Astrocyte (in vitro differentiated cells and primary cell): ENCODE measurements around the gene PVALB. TPM values are rescaled to one million over a fixed set of nuclear protein-coding genes. Genes with fewer than 3 reads are reported as not detected.

Experiments
- DNase-seq: peaks from one replicate; pipeline ENCODE4 v3.0.0-alpha.2; 2010; ENCODE audit warnings: low read depth
- FAIRE-seq: peaks from 2 replicates; lab custom pipeline; 2011; peaks lifted over from hg19 to GRCh38; lab: Jason Lieb, UNC
- H2AFZ ChIP-seq: 2 replicates; pipeline ENCODE4 v1.6.0; 2012; ENCODE audit warnings: low read depth, low read length, inconsistent platforms
- H3K27ac ChIP-seq: 2 replicates; pipeline ENCODE4 v1.5.1; 2011; ENCODE audit warnings: low read depth, low read length, inconsistent platforms
- H3K27me3 ChIP-seq: 2 replicates; pipeline ENCODE4 v1.6.0; 2011; ENCODE audit warnings: low read length, inconsistent platforms; ENCODE audit not compliant: insufficient read depth
- H3K36me3 ChIP-seq: 2 replicates; pipeline ENCODE4 v1.5.1; 2011; ENCODE audit warnings: low read length, inconsistent platforms; ENCODE audit not compliant: insufficient read depth
- H3K4me1 ChIP-seq: 2 replicates; pipeline ENCODE4 v1.5.1; 2011; ENCODE audit warnings: low read length, inconsistent platforms; ENCODE audit not compliant: insufficient read depth
- H3K4me2 ChIP-seq: 2 replicates; pipeline ENCODE4 v1.6.0; 2012; ENCODE audit warnings: low read length, inconsistent platforms
- H3K4me3 ChIP-seq: 2 replicates; pipeline ENCODE4 v1.5.1; 2011; ENCODE audit warnings: low read depth, mild to moderate bottlenecking, low read length, inconsistent platforms; ENCODE audit not compliant: insufficient read depth
- H3K79me2 ChIP-seq: 2 replicates; pipeline ENCODE4 v1.6.0; 2012; ENCODE audit warnings: mild to moderate bottlenecking, low read length, inconsistent platforms; ENCODE audit not compliant: insufficient read depth
- H3K9ac ChIP-seq: 2 replicates; pipeline ENCODE4 v1.6.0; 2012; ENCODE audit warnings: mild to moderate bottlenecking, low read length, inconsistent platforms
- H3K9me3 ChIP-seq: 2 replicates; pipeline ENCODE4 v1.5.1; 2012; ENCODE audit warnings: low read depth, mild to moderate bottlenecking, low read length, inconsistent platforms; ENCODE audit not compliant: insufficient read depth
- H4K20me1 ChIP-seq: 2 replicates; pipeline ENCODE4 v1.6.0; 2012; ENCODE audit warnings: low read length, inconsistent platforms; ENCODE audit not compliant: insufficient read depth
- H3K27ac Mint-ChIP-seq: one replicate; pipeline ENCODE4 v1.8.0; 2021; ENCODE audit warnings: mild to moderate bottlenecking, mixed read lengths; ENCODE audit not compliant: unreplicated experiment
- H3K27me3 Mint-ChIP-seq: one replicate; pipeline ENCODE4 v1.8.0; 2021; ENCODE audit warnings: low read depth, mixed read lengths; ENCODE audit not compliant: unreplicated experiment
- H3K36me3 Mint-ChIP-seq: one replicate; pipeline ENCODE4 v1.8.0; 2021; ENCODE audit warnings: low read depth, mixed read lengths; ENCODE audit not compliant: unreplicated experiment
- H3K4me1 Mint-ChIP-seq: one replicate; pipeline ENCODE4 v1.8.0; 2021; ENCODE audit warnings: low read depth, mixed read lengths; ENCODE audit not compliant: unreplicated experiment
- H3K4me3 Mint-ChIP-seq: one replicate; pipeline ENCODE4 v1.8.0; 2021; ENCODE audit warnings: mild to moderate bottlenecking, moderate library complexity, mixed read lengths; ENCODE audit not compliant: unreplicated experiment
- H3K9me3 Mint-ChIP-seq: one replicate; pipeline ENCODE4 v1.8.0; 2021; ENCODE audit warnings: mild to moderate bottlenecking, mixed read lengths; ENCODE audit not compliant: unreplicated experiment
- CTCF ChIP-seq: IDR thresholded peaks from 2 replicates; pipeline ENCODE4 v1.5.1; 2011; ENCODE audit warnings: low read depth, mild to moderate bottlenecking, inconsistent platforms, low read length, moderate library complexity; ENCODE audit not compliant: insufficient read depth
- EZH2 ChIP-seq: IDR thresholded peaks from 2 replicates; pipeline ENCODE4 v1.6.1; 2012; ENCODE audit warnings: mild to moderate bottlenecking, low read length, inconsistent platforms; ENCODE audit not compliant: insufficient read depth
- total RNA-seq: library from RNA; stranded (reverse); gene quantifications from 2 replicates; pipeline ENCODE4 v1.2.1, GENCODE V29; 2021

The PVALB gene
- total RNA-seq, 1 donor from 2014 or later = not detected

- peaks cover 1% of the 10 kb centered on the region for H3K9me3 Mint-ChIP-seq
- no peaks in the 10 kb centered on the region for H3K4me1 Mint-ChIP-seq
- TF ChIP-seq CTCF = no peak
- no peak for TF ChIP-seq EZH2
- Histone ChIP-seq H3K36me3 (no peaks in the 10 kb centered on the region), H3K27ac (no peak overlapping the region), H3K9ac (no peak overlapping the region), H3K4me3 (no peak overlapping the region), H3K27me3 (peaks cover 12% of the 10 kb centered on the region), H3K9me3 (no peaks in the 10 kb centered on the region), H3K4me2 (no peak overlapping the region), H4K20me1 (no peaks in the 10 kb centered on the region), H3K79me2 (no peaks in the 10 kb centered on the region), H3K4me1 (no peaks in the 10 kb centered on the region), H2AFZ (no peak overlapping the region)
- H3K27ac Mint-ChIP-seq = no peak overlapping the region
- FAIRE-seq (no peak), DNase-seq (no peak)
- no peaks in the 10 kb centered on the region for H3K36me3 Mint-ChIP-seq
- H3K27me3 Mint-ChIP-seq = peaks cover 50% of the 10 kb centered on the region
- no peak overlapping the region for H3K4me3 Mint-ChIP-seq
Measured at GRCh38 chr22:36852056-36852973, 35.5 kb upstream of the PVALB start.

GRCh38 chr22:36850682-36851081 is 33.8 kb upstream of the PVALB start:
- Mint-ChIP-seq H3K27ac (no peak overlapping the region), H3K27me3 (peaks cover 49% of the 10 kb centered on the region), H3K4me3 (no peak overlapping the region), H3K9me3 (peaks cover 1% of the 10 kb centered on the region), H3K4me1 (no peaks in the 10 kb centered on the region), H3K36me3 (no peaks in the 10 kb centered on the region)
- no peak overlapping the region for H3K9ac ChIP-seq
- peaks cover 15% of the 10 kb centered on the region for H3K27me3 ChIP-seq
- TF ChIP-seq CTCF (no peak), EZH2 (no peak)
- no peak overlapping the region for H3K4me2 ChIP-seq
- no peak overlapping the region for H3K27ac ChIP-seq
- no peaks in the 10 kb centered on the region for H3K4me1 ChIP-seq
- DNase-seq (no peak), FAIRE-seq (no peak)
- H3K9me3 ChIP-seq = no peaks in the 10 kb centered on the region
- no peak overlapping the region for H2AFZ ChIP-seq
- no peaks in the 10 kb centered on the region for H4K20me1 ChIP-seq
- no peaks in the 10 kb centered on the region for H3K79me2 ChIP-seq
- H3K36me3 ChIP-seq = no peaks in the 10 kb centered on the region
- H3K4me3 ChIP-seq = no peak overlapping the region

GRCh38 chr22:36850056-36850455 is 33.2 kb upstream of the PVALB start:
- H3K36me3 ChIP-seq = no peaks in the 10 kb centered on the region
- H3K9ac ChIP-seq = no peak overlapping the region
- no peak overlapping the region for H3K4me2 ChIP-seq
- H3K4me3 Mint-ChIP-seq = no peak overlapping the region
- no peak overlapping the region for H3K27ac Mint-ChIP-seq
- no peak for TF ChIP-seq CTCF
- H4K20me1 ChIP-seq = no peaks in the 10 kb centered on the region
- DNase-seq (no peak), FAIRE-seq (no peak)
- no peaks in the 10 kb centered on the region for H3K4me1 Mint-ChIP-seq
- no peaks in the 10 kb centered on the region for H3K4me1 ChIP-seq
- H3K36me3 Mint-ChIP-seq = no peaks in the 10 kb centered on the region
- H3K79me2 ChIP-seq = no peaks in the 10 kb centered on the region
- H3K9me3 ChIP-seq = no peaks in the 10 kb centered on the region
- peaks cover 55% of the 10 kb centered on the region for H3K27me3 Mint-ChIP-seq
- peaks cover 21% of the 10 kb centered on the region for H3K27me3 ChIP-seq
- H3K4me3 ChIP-seq = no peak overlapping the region
- no peak overlapping the region for H3K27ac ChIP-seq
- no peak overlapping the region for H2AFZ ChIP-seq
- peaks cover 1% of the 10 kb centered on the region for H3K9me3 Mint-ChIP-seq
